ENCODE measurements around the gene TMIGD2. TPM values are rescaled to one million over a fixed set of nuclear protein-coding genes. Genes with fewer than 3 reads are reported as not detected.
"Not testable (repeated sequence)": the region's sequence is repeated elsewhere in the genome, so short reads cannot be mapped to it uniquely, and the experiment has no call there.

The TMIGD2 gene
- total RNA-seq, 2 donors from 2014 or later, result not detected

- H3K36me3 ChIP-seq, result peaks cover 12% of the 10 kb centered on the region in 2 donors
- H3K27ac ChIP-seq, result no peak overlapping the region
- H3K4me3 ChIP-seq, result no peak overlapping the region
- intact Hi-C loops (cut with DNase I), result no loop called here
- H3K4me1 ChIP-seq (replicated peaks), result no peaks in the 10 kb centered on the region
- no peaks in the 10 kb centered on the region for H3K27me3 ChIP-seq (replicated peaks; ENCODE audit: insufficient read depth)
- DNase-seq (ENCODE audit: low spot score), result no peak
- 98% methylated on average over 4 of the region's 4 CpGs for WGBS
- no peaks in the 10 kb centered on the region for H3K9me3 ChIP-seq
- TF ChIP-seq POLR2AphosphoS5 (IDR thresholded peaks at IDR 0.05) (no peak), CTCF (IDR thresholded peaks at IDR 0.05) (no peak), POLR2A (IDR thresholded peaks at IDR 0.05) (no peak)
Measured at GRCh38 chr19:4256563-4256962, 45.6 kb downstream of the TMIGD2 start.

- peak within 1 kb of the TSS; percentile 89 to 97 for H3K27ac ChIP-seq
- no peaks in the 10 kb centered on the region for H3K27me3 ChIP-seq (replicated peaks; ENCODE audit: insufficient read depth)
- H3K9me3 ChIP-seq, result no peaks in the 10 kb centered on the region
- peak within 1 kb of the TSS; percentile 45 to 68 for H3K4me3 ChIP-seq
- H3K4me1 ChIP-seq (replicated peaks), result peaks cover 4% of the 10 kb centered on the region
- DNase-seq (ENCODE audit: low spot score), result peak; percentile 98
- TF ChIP-seq CTCF (IDR thresholded peaks at IDR 0.05) (peak in 3 of 4 experiments; percentile 15 to 64 (median 51)), POLR2AphosphoS5 (IDR thresholded peaks at IDR 0.05) (peak; percentile 94), POLR2A (IDR thresholded peaks at IDR 0.05) (no peak)
- intact Hi-C loops (cut with DNase I), result loop anchor here (5.0 kb wide), 1 partner anchor 475 kb away; the partner anchor contains the start of gene DPP9
- WGBS, result under 1% methylated on average over 43 of the region's 45 CpGs
- peaks cover 0 to 13% of the 10 kb centered on the region in 2 donors for H3K36me3 ChIP-seq
Measured at GRCh38 chr19:4246767-4247593, 55.2 kb downstream of the TMIGD2 start, which contains the start of gene YJU2. YJU2 (plus strand) TSS chr19:4247080; CDS start chr19:4247147, 67 bp downstream.

GRCh38 chr19:4245938-4246337 is 56.3 kb downstream of the TMIGD2 start:
- not testable (repeated sequence) for DNase-seq (ENCODE audit: low spot score); H3K27me3 ChIP-seq (replicated peaks; ENCODE audit: insufficient read depth); H3K36me3 ChIP-seq; H3K4me1 ChIP-seq (replicated peaks); H3K4me3 ChIP-seq; H3K27ac ChIP-seq; H3K9me3 ChIP-seq
- WGBS, result 97% methylated on average over 6 of the region's 6 CpGs
- intact Hi-C loops (cut with DNase I), result loop anchor here (5.0 kb wide), 1 partner anchor 476 kb away; the partner anchor contains the start of gene DPP9

Other genes with a start within 250 kb of the TMIGD2 start
- gene ZBTB7A, start 235.5 kb downstream of the TMIGD2 start, total RNA-seq, result 10 to 100 TPM; 77.1 to 87.3 TPM
- 100 to 1,000 TPM; 104 to 145 TPM for gene MAP2K2, start 178.3 kb downstream of the TMIGD2 start, total RNA-seq
- not detected for gene CREB3L3, start 148.8 kb downstream of the TMIGD2 start, total RNA-seq
- 10 to 100 TPM; 23.5 to 37.3 TPM for gene SIRT6, start 119.8 kb downstream of the TMIGD2 start, total RNA-seq
- 10 to 100 TPM in 1 of 2 donors, 1 to 10 TPM in 1; 3.6 to 12.0 TPM for gene ANKRD24, start 119.7 kb downstream of the TMIGD2 start, total RNA-seq
- 1 to 10 TPM; 3.0 to 5.7 TPM for gene EBI3, start 72.9 kb downstream of the TMIGD2 start, total RNA-seq
- gene YJU2, start 55.3 kb downstream of the TMIGD2 start, total RNA-seq, result 10 to 100 TPM; 30.3 to 45.9 TPM
- gene SHD, start 23.1 kb downstream of the TMIGD2 start, total RNA-seq, result 10 to 100 TPM in 1 of 2 donors, under 1 TPM in 1; 0.62 to 18.0 TPM
- gene FSD1, start 2.2 kb upstream of the TMIGD2 start, total RNA-seq, result 1 to 10 TPM in 1 of 2 donors, not detected in 1; 6.4 TPM
- 100 to 1,000 TPM in 1 of 2 donors, 10 to 100 TPM in 1; 47.9 to 107 TPM for gene STAP2, start 36.4 kb upstream of the TMIGD2 start, total RNA-seq
- gene MPND, start 41.2 kb upstream of the TMIGD2 start, total RNA-seq, result 10 to 100 TPM; 12.5 to 18.2 TPM
- gene SH3GL1, start 98.2 kb upstream of the TMIGD2 start, total RNA-seq, result 10 to 100 TPM; 35.4 to 54.7 TPM
- 10 to 100 TPM; 13.0 to 18.1 TPM for gene CHAF1A, start 100.3 kb upstream of the TMIGD2 start, total RNA-seq
- 100 to 1,000 TPM in 1 of 2 donors, 10 to 100 TPM in 1; 82.7 to 199 TPM for gene UBXN6, start 155.4 kb upstream of the TMIGD2 start, total RNA-seq
- gene HDGFL2, start 169.9 kb upstream of the TMIGD2 start, total RNA-seq, result 10 to 100 TPM; 40.8 to 61.8 TPM
- gene PLIN4, start 216.1 kb upstream of the TMIGD2 start, total RNA-seq, result 10 to 100 TPM in 1 of 2 donors, 1 to 10 TPM in 1; 8.2 to 13.9 TPM
- gene PLIN5, start 232.8 kb upstream of the TMIGD2 start, total RNA-seq, result 10 to 100 TPM; 23.2 to 26.8 TPM
- gene LRG1, start 237.6 kb upstream of the TMIGD2 start, total RNA-seq, result 1 to 10 TPM; 2.5 to 3.6 TPM